Measurements from ENCODE around the gene PKN2.

GRCh38 chr1:88802404-88802803 is 118.3 kb downstream of the PKN2 start:
- TF ChIP-seq CTCF (IDR thresholded peaks at IDR 0.05) (no peak), POLR2A (IDR thresholded peaks at IDR 0.05) (no peak)
